ENCODE data around the gene SKIC8.

DNA sequence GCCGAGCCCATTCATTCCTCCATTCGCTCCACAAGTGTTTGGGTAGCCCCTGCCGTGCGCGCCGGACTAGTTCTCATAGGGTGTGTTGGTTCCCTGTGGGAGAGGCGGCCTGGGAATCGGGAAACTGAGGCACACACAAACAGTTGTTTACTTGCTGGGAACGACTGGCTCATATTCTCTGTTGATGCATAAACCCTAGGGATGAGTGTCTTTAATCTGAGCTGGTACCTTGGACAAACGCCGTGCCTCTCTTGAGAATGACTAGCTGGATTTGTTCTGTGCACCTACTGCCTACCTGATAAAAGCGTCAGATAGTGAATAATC, 34.3 kb downstream of the SKIC8 start:
- TF ChIP-seq EZH2 (IDR thresholded peaks at IDR 0.05; ENCODE audit: borderline replicate concordance, low read length) = no peak
- TF ChIP-seq CTCF (IDR thresholded peaks at IDR 0.05; ENCODE audit: low read length) = no peak

All from OCI-LY1 (cell line).